ENCODE data around the gene SLC45A2.

DNA sequence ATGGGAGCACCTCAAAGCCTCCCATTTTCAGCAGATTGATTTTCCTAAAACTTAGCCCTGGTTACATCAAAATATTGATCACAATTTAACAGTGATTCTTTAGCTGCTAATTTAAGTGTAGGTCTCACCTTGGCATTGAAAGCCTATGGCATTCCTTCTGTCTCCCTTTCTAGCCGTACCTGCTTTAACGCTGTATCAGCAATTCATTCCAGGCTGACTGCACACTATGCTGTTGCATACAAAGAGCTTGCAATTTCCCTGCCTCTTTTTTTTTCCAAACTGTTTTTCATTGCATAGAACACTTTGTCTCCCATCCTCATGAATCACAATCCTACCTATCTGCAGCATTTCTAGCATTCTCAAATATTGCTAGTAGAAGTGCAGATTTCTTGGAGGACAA is 32.3 kb upstream of the SLC45A2 start:
- no peak for TF ChIP-seq YY1 (IDR thresholded peaks at IDR 0.05; ENCODE audit: insufficient read depth, insufficient read length)
- TF ChIP-seq SUZ12 (IDR thresholded peaks at IDR 0.05; ENCODE audit: extremely low read depth, insufficient read depth, insufficient read length), result no peak
